Measurements from ENCODE around the gene NACAD. TPM values are rescaled to one million over a fixed set of nuclear protein-coding genes. Genes with fewer than 3 reads are reported as not detected.

The NACAD gene
- total and polyA plus RNA-seq, 2 of the 4 experiments (the other 2 are of a cell fraction): 0.54 to 2.2 TPM

GRCh38 chr7:45053941-45054340, 34.8 kb downstream of the NACAD start:
- no peak overlapping the region for H3K23ac ChIP-seq (ENCODE audit: low read depth, low read length)
- CTCF ChIA-PET: interaction anchor here (0.6 kb wide), 1 partner anchor 36 kb away, joined by 6 read pairs; no protein-coding TSS in a partner anchor
- POLR2A ChIA-PET (ENCODE audit: unreplicated experiment): no interaction called here
- no peak overlapping the region for H2AK5ac ChIP-seq (ENCODE audit: low read depth, low read length)
- peaks cover 13% of the 10 kb centered on the region for H3K9me1 ChIP-seq (ENCODE audit: insufficient read depth, low read length)
- H3K4me3 ChIP-seq (ENCODE audit: insufficient read depth, low read depth, low read length): no peak overlapping the region
- H2AK9ac ChIP-seq (replicated peaks; ENCODE audit: low read depth, low read length, poor library complexity): no peak overlapping the region
- no peak overlapping the region for H3K9ac ChIP-seq (ENCODE audit: low read depth, low read length)
- dilution Hi-C loops (cut with HindIII; ENCODE audit: low sequenced_read_pairs, unreplicated experiment) (no loop called here), in situ Hi-C loops (cut with MboI; ENCODE audit: low sequenced_read_pairs) (no loop called here), intact Hi-C loops (cut with micrococcal nuclease) (no loop called here)
- H3K4me2 ChIP-seq (ENCODE audit: low read depth, low read length): no peak overlapping the region
- no peak overlapping the region for H3K56ac ChIP-seq (ENCODE audit: extremely low read depth, insufficient read depth, low read length)
- no peak overlapping the region for H4K5ac ChIP-seq (ENCODE audit: low read depth, low read length)
- TF ChIP-seq FOS (IDR thresholded peaks at IDR 0.05; ENCODE audit: low read depth, low read length) (no peak), USF2 (IDR thresholded peaks at IDR 0.05; ENCODE audit: low read depth, low read length) (no peak), POLR2A (IDR thresholded peaks at IDR 0.05; ENCODE audit: low read depth, low read length) (no peak), NFE2L2 (IDR thresholded peaks at IDR 0.05; ENCODE audit: low read depth, low read length) (no peak), CHD1 (IDR thresholded peaks at IDR 0.05; ENCODE audit: low read depth, low read length) (no peak), MXI1 (IDR thresholded peaks at IDR 0.05; ENCODE audit: borderline replicate concordance, low read depth, low read length) (no peak), SMC3 (IDR thresholded peaks at IDR 0.05; ENCODE audit: low read depth, low read length) (no peak), RFX5 (IDR thresholded peaks at IDR 0.05; ENCODE audit: low read depth, low read length) (no peak), CEBPB (IDR thresholded peaks at IDR 0.05; ENCODE audit: low read depth, low read length) (no peak), ELK1 (IDR thresholded peaks at IDR 0.05; ENCODE audit: borderline replicate concordance, low read depth, low read length) (no peak), BHLHE40 (IDR thresholded peaks at IDR 0.05; ENCODE audit: low read depth, low read length) (no peak), MAFK (IDR thresholded peaks at IDR 0.05; ENCODE audit: low read depth, low read length) (no peak), CTCF (conservative IDR thresholded peaks at IDR 0.05; ENCODE audit: low read depth, low read length) (no peak), RAD21 (IDR thresholded peaks at IDR 0.05; ENCODE audit: low read length) (no peak), RCOR1 (IDR thresholded peaks at IDR 0.05; ENCODE audit: insufficient replicate concordance, low read length) (no peak), MAZ (IDR thresholded peaks at IDR 0.05; ENCODE audit: borderline replicate concordance, low read depth, low read length) (no peak)
- no peak overlapping the region for H2BK120ac ChIP-seq (ENCODE audit: low read depth, low read length)
- peaks cover 19% of the 10 kb centered on the region for H4K20me1 ChIP-seq (ENCODE audit: insufficient read depth, low read length)
- H3K4ac ChIP-seq (ENCODE audit: low read depth, low read length): no peak overlapping the region
- WGBS, 2 experiments (ENCODE audit: extremely low coverage in 2 of 2, insufficient read length in 1 of 2): no CpG with 5 or more reads among the region's 5 CpGs
- no peak overlapping the region for H3K18ac ChIP-seq (ENCODE audit: low read depth, low read length)
- peaks cover 10% of the 10 kb centered on the region for H3K36me3 ChIP-seq (ENCODE audit: control insufficient read depth, insufficient read depth, low read length)
- peaks cover 1% of the 10 kb centered on the region for H3K4me1 ChIP-seq (ENCODE audit: control insufficient read depth, insufficient read depth, low read length)
- H2BK15ac ChIP-seq (ENCODE audit: low read depth, low read length): no peak overlapping the region
- no peak overlapping the region for H3K27ac ChIP-seq (ENCODE audit: insufficient read depth, low read length)
- no peaks in the 10 kb centered on the region for H3K9me3 ChIP-seq (ENCODE audit: control insufficient read depth, insufficient read depth, low read length)
- no peak overlapping the region for H2BK20ac ChIP-seq (ENCODE audit: low read depth, low read length)
- no peak overlapping the region for H4K8ac ChIP-seq (ENCODE audit: low read depth in 2 of 2, low read length in 2 of 2)
- H3K14ac ChIP-seq (replicated peaks; ENCODE audit: low read depth, low read length): no peak overlapping the region
- DNase-seq: no peak
- peaks cover 22 to 68% of the 10 kb centered on the region in 2 experiments for H3K79me1 ChIP-seq (ENCODE audit: low read depth in 1 of 2, low read length in 2 of 2)
- no TSS peak for BruUV-seq (replicated peaks)
- no peak overlapping the region for H4K91ac ChIP-seq (ENCODE audit: insufficient read depth, low read depth, low read length)
- H2AFZ ChIP-seq (replicated peaks; ENCODE audit: low read length, poor library complexity): no peak overlapping the region
- H2BK5ac ChIP-seq (ENCODE audit: low read depth, low read length, poor library complexity, severe bottlenecking): no peak overlapping the region
- no peaks in the 10 kb centered on the region for H3K27me3 ChIP-seq (ENCODE audit: control insufficient read depth, insufficient read depth, low read length)
- ATAC-seq (ENCODE audit: low read depth): no peak
